ACHN (cell line): Measurements from ENCODE around the gene TCEA3.
A peak's percentile ranks its signal among the peaks of the same experiment; 100 is the strongest.

ENCODE experiments used
- DNase-seq: peaks from one replicate; pipeline ENCODE4 v3.0.0-alpha.2; 2015
- in situ Hi-C: cut with HindIII; loops from 2 replicates; pipeline ENCODE4 v1.10.0; 2017; ENCODE audit warnings: low sequenced_read_pairs, low pct_ligation_motif_present, low pct_unique_long_range_greater_than_20kb

Gene TCEA3

GRCh38 chr1:23400324-23401114 is 24.0 kb downstream of the TCEA3 start:
- no peak for DNase-seq
- in situ Hi-C loops, result no loop called here

GRCh38 chr1:23399229-23399628 is 25.3 kb downstream of the TCEA3 start:
- DNase-seq, result no peak
- in situ Hi-C loops, result no loop called here

- DNase-seq, result no peak
- in situ Hi-C loops, result no loop called here
Observed at GRCh38 chr1:23397908-23398307, 26.6 kb downstream of the TCEA3 start.

- no peak for DNase-seq
- in situ Hi-C loops, result no loop called here
Observed at GRCh38 chr1:23396380-23396779, 28.2 kb downstream of the TCEA3 start.

GRCh38 chr1:23395849-23396248 is 28.7 kb downstream of the TCEA3 start:
- no peak for DNase-seq
- in situ Hi-C loops, result no loop called here

GRCh38 chr1:23395154-23395724 is 29.3 kb downstream of the TCEA3 start:
- DNase-seq, result no peak
- in situ Hi-C loops, result no loop called here

- peak; percentile 64 for DNase-seq
- in situ Hi-C loops, result no loop called here
Observed at GRCh38 chr1:23394684-23395083, 29.9 kb downstream of the TCEA3 start.

- DNase-seq, result peak; percentile 80
- in situ Hi-C loops, result no loop called here
Observed at GRCh38 chr1:23394181-23394580, 30.4 kb downstream of the TCEA3 start.

GRCh38 chr1:23393706-23394105 is 30.8 kb downstream of the TCEA3 start:
- peak; percentile 90 for DNase-seq
- in situ Hi-C loops, result no loop called here

- no peak for DNase-seq
- in situ Hi-C loops, result no loop called here
Observed at GRCh38 chr1:23392125-23392855, 32.3 kb downstream of the TCEA3 start.

GRCh38 chr1:23389837-23390321 is 34.7 kb downstream of the TCEA3 start:
- DNase-seq, result no peak
- in situ Hi-C loops, result no loop called here

- in situ Hi-C loops, result no loop called here
- DNase-seq, result no peak
Observed at GRCh38 chr1:23387494-23387893, 37.1 kb downstream of the TCEA3 start.

- in situ Hi-C loops, result no loop called here
- DNase-seq, result no peak
Observed at GRCh38 chr1:23385119-23385621, 39.4 kb downstream of the TCEA3 start.

- in situ Hi-C loops, result no loop called here
- DNase-seq, result peak; percentile 19
Observed at GRCh38 chr1:23384312-23385058, 40.1 kb downstream of the TCEA3 start.

- no peak for DNase-seq
Observed at GRCh38 chr1:23383577-23384311, 40.8 kb downstream of the TCEA3 start.

GRCh38 chr1:23381233-23381885 is 43.2 kb downstream of the TCEA3 start:
- in situ Hi-C loops, result no loop called here
- no peak for DNase-seq

More at GRCh38 chr1:23383577-23384311, 40.8 kb downstream of the TCEA3 start:
- in situ Hi-C loops, result no loop called here

- DNase-seq, result no peak
- in situ Hi-C loops, result no loop called here
Observed at GRCh38 chr1:23380719-23381118, 43.8 kb downstream of the TCEA3 start.
